Progenitor cell of endocrine pancreas (in vitro differentiated cells): Measurements from ENCODE around the gene LRRIQ3. TPM values are rescaled to one million over a fixed set of nuclear protein-coding genes. Genes with fewer than 3 reads are reported as not detected.

Experiments used
- DNase-seq: peaks from one replicate; pipeline ENCODE4 v3.0.0; 2021; ENCODE audit warnings: low spot score; ENCODE audit not compliant: unreplicated experiment
- H3K27ac Mint-ChIP-seq: 2 replicates; pipeline ENCODE4 v1.8.0; 2021; ENCODE audit warnings: mild to moderate bottlenecking, moderate library complexity, mixed read lengths
- H3K27me3 Mint-ChIP-seq: 2 replicates; pipeline ENCODE4 v1.8.0; 2021; ENCODE audit warnings: mixed read lengths
- H3K36me3 Mint-ChIP-seq: 2 replicates; pipeline ENCODE4 v1.8.0; 2022; ENCODE audit warnings: mixed read lengths; ENCODE audit not compliant: insufficient read depth
- H3K4me1 Mint-ChIP-seq: 2 replicates; pipeline ENCODE4 v1.8.0; 2021; ENCODE audit warnings: low read depth, mixed read lengths
- H3K4me3 Mint-ChIP-seq: 2 replicates; pipeline ENCODE4 v1.8.0; 2021; ENCODE audit warnings: low read depth, mild to moderate bottlenecking, moderate library complexity, mixed read lengths
- H3K9me3 Mint-ChIP-seq: 2 replicates; pipeline ENCODE4 v1.8.0; 2021; ENCODE audit warnings: low read depth, mixed read lengths
- total RNA-seq: library from RNA; stranded (reverse); gene quantifications from 2 replicates; pipeline ENCODE4 v1.2.1, GENCODE V29; 2021
- TF ChIP-seq, protein P1 (sequence below): fragments of 200-600 bp; sonication (generic); IDR thresholded peaks from one replicate; pipeline ENCODE4 v1.5.0; 2021; ENCODE audit warnings: antibody characterized with exemption, mild to moderate bottlenecking; ENCODE audit not compliant: unreplicated experiment

Gene LRRIQ3
- total RNA-seq, 1 donor from 2014 or later = 1.4 TPM

- H3K9me3 Mint-ChIP-seq = peaks cover 5% of the 10 kb centered on the region
- no peak overlapping the region for H3K4me3 Mint-ChIP-seq
- no peaks in the 10 kb centered on the region for H3K36me3 Mint-ChIP-seq
- H3K27ac Mint-ChIP-seq = no peak overlapping the region
- no peaks in the 10 kb centered on the region for H3K27me3 Mint-ChIP-seq
- DNase-seq = no peak
- H3K4me1 Mint-ChIP-seq = no peaks in the 10 kb centered on the region
- TF ChIP-seq, protein P1, sequence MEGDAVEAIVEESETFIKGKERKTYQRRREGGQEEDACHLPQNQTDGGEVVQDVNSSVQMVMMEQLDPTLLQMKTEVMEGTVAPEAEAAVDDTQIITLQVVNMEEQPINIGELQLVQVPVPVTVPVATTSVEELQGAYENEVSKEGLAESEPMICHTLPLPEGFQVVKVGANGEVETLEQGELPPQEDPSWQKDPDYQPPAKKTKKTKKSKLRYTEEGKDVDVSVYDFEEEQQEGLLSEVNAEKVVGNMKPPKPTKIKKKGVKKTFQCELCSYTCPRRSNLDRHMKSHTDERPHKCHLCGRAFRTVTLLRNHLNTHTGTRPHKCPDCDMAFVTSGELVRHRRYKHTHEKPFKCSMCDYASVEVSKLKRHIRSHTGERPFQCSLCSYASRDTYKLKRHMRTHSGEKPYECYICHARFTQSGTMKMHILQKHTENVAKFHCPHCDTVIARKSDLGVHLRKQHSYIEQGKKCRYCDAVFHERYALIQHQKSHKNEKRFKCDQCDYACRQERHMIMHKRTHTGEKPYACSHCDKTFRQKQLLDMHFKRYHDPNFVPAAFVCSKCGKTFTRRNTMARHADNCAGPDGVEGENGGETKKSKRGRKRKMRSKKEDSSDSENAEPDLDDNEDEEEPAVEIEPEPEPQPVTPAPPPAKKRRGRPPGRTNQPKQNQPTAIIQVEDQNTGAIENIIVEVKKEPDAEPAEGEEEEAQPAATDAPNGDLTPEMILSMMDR = no peak
These were observed 140.3 kb downstream of the LRRIQ3 start for GRCh38 chr1:74057719-74058118.

GRCh38 chr1:74053407-74053806 is 144.6 kb downstream of the LRRIQ3 start:
- Mint-ChIP-seq H3K9me3 (no peaks in the 10 kb centered on the region), H3K27me3 (no peaks in the 10 kb centered on the region), H3K27ac (no peak overlapping the region), H3K4me3 (no peak overlapping the region), H3K36me3 (no peaks in the 10 kb centered on the region), H3K4me1 (no peaks in the 10 kb centered on the region)
- DNase-seq = no peak
- TF ChIP-seq, protein P1 = no peak

DNA sequence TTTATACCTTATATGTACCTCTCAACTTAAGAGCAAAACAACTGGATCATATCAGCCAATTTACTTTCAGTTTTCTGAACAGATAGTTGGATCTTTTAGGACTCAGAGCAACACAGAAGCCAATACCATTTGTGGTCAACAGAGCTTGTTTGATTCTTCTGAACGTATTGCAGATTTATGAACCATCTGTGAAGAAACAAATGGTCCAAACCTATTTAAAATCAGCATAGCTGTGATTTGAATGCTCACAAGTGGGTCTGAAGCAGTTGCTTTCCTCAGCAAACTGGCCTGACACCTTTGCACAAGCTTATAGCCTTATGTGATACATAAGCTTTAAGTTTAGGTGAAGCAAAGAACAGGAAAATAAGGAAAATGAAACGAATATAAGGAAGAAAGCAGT is 147.6 kb downstream of the LRRIQ3 start:
- TF ChIP-seq, protein P1 = no peak

GRCh38 chr1:74038042-74038441 is 159.9 kb downstream of the LRRIQ3 start:
- Mint-ChIP-seq H3K27ac (no peak overlapping the region), H3K4me3 (no peak overlapping the region), H3K27me3 (no peaks in the 10 kb centered on the region), H3K36me3 (no peaks in the 10 kb centered on the region), H3K4me1 (no peaks in the 10 kb centered on the region), H3K9me3 (peaks cover 18% of the 10 kb centered on the region)
- DNase-seq = no peak
- TF ChIP-seq, protein P1 = no peak

More for the DNA sequence above, 147.6 kb downstream of the LRRIQ3 start:
- Mint-ChIP-seq H3K9me3 (peaks cover 13% of the 10 kb centered on the region), H3K27me3 (no peaks in the 10 kb centered on the region), H3K4me3 (no peak overlapping the region), H3K36me3 (no peaks in the 10 kb centered on the region), H3K27ac (no peak overlapping the region), H3K4me1 (no peaks in the 10 kb centered on the region)
- no peak for DNase-seq

DNA sequence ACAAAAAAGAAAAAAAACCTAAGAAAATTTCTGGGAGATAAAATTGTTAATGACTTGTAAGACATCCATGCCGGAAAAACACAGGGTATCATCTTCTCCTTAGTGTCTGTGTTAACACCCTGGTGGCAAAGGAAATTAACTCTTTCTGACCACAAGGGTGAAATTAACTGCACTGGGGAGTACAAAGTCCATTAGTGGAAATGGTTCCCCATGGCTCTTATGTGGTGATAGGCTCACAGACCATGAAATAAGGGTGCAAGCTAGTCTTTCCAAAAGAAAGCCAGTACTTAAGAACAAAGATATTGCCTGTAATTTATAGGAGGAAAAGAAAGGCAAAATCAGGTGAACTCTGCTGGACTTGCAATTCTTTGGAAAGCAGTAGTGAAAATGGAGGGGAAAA is 185.4 kb downstream of the LRRIQ3 start:
- TF ChIP-seq, protein P1 = no peak
- no peak overlapping the region for H3K4me3 Mint-ChIP-seq
- peaks cover 4% of the 10 kb centered on the region for H3K4me1 Mint-ChIP-seq
- H3K27me3 Mint-ChIP-seq = no peaks in the 10 kb centered on the region
- no peak for DNase-seq
- H3K36me3 Mint-ChIP-seq = no peaks in the 10 kb centered on the region
- H3K9me3 Mint-ChIP-seq = peaks cover 5% of the 10 kb centered on the region
- H3K27ac Mint-ChIP-seq = no peak overlapping the region
